Lower lobe of right lung (tissue), 2 donors: ENCODE measurements around the gene ORC3. TPM values are rescaled to one million over a fixed set of nuclear protein-coding genes. Genes with fewer than 3 reads are reported as not detected.

Experiments
- ATAC-seq, 2 donors: fragments of 200-7000 bp; cut with Tn5 transposase; one replicate each; pipeline ENCODE4 v1.9.1; 2020 to 2022; ENCODE audit warnings: mild to moderate bottlenecking in 2 of 2, moderate library complexity in 2 of 2
- DNase-seq: peaks from one replicate; pipeline ENCODE4 v3.0.0-alpha.2; 2020
- H3K27ac ChIP-seq: fragments of 200-600 bp; one replicate; pipeline ENCODE4 v1.8.0; 2022
- H3K27me3 ChIP-seq: fragments of 200-600 bp; one replicate; pipeline ENCODE4 v1.8.0; 2022; ENCODE audit warnings: low read depth
- H3K36me3 ChIP-seq: fragments of 200-600 bp; one replicate; pipeline ENCODE4 v1.8.0; 2022; ENCODE audit warnings: mild to moderate bottlenecking
- H3K4me1 ChIP-seq: fragments of 200-600 bp; one replicate; pipeline ENCODE4 v1.8.0; 2022
- H3K4me3 ChIP-seq: fragments of 200-600 bp; one replicate; pipeline ENCODE4 v1.8.0; 2022; ENCODE audit warnings: mild to moderate bottlenecking
- H3K9me3 ChIP-seq: fragments of 200-600 bp; one replicate; pipeline ENCODE4 v1.8.0; 2022
- CTCF ChIP-seq: fragments of 200-600 bp; IDR thresholded peaks from one replicate; pipeline ENCODE4 v1.8.0; 2022; ENCODE audit warnings: antibody characterized with exemption, mild to moderate bottlenecking
- intact Hi-C: fragments of 100-400 bp; cut with DNase I; formaldehyde crosslinking; loops from one replicate; pipeline ENCODE4 v1.11.0; 2022
- total RNA-seq: library from RNA; stranded (reverse); fragmentation: NEBNext Ultra II Directional; extraction: Animal tissue kit (Norgen Biotek cat#: 25700); gene quantifications from one replicate; pipeline ENCODE4 v1.2.1, GENCODE V29; 2021
- donor health status: DM: no; HTN: yes; CAD: no; lungs with severe emphysema.

ORC3 gene
- total RNA-seq, 1 donor from 2014 or later = 16.6 TPM

DNA sequence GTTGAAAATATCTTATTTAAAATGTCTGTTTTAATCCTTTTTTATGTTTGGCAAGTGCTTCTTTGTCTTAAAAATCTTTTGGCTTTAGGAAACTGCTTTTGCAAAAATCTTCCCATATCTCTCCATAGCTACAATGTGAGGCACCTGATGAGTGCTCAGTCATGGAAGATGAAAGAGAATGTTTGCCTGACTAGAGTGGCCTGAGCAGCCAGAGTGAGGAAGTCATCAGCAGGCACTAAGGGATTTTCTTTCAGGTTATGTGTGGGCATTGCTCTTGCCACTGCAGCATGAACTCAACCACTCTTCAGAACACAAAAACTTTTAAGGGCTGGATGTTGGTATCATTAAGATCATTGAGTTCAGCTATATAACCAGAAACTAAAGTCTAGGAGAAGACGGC is 64.2 kb downstream of the ORC3 start:
- Histone ChIP-seq H3K27ac (no peak overlapping the region), H3K4me1 (no peaks in the 10 kb centered on the region), H3K9me3 (no peaks in the 10 kb centered on the region), H3K27me3 (no peaks in the 10 kb centered on the region), H3K4me3 (no peak overlapping the region), H3K36me3 (peaks cover 25% of the 10 kb centered on the region)
- no peak for TF ChIP-seq CTCF
- DNase-seq = no peak
- ATAC-seq = no peak
- intact Hi-C loops = no loop called here

DNA sequence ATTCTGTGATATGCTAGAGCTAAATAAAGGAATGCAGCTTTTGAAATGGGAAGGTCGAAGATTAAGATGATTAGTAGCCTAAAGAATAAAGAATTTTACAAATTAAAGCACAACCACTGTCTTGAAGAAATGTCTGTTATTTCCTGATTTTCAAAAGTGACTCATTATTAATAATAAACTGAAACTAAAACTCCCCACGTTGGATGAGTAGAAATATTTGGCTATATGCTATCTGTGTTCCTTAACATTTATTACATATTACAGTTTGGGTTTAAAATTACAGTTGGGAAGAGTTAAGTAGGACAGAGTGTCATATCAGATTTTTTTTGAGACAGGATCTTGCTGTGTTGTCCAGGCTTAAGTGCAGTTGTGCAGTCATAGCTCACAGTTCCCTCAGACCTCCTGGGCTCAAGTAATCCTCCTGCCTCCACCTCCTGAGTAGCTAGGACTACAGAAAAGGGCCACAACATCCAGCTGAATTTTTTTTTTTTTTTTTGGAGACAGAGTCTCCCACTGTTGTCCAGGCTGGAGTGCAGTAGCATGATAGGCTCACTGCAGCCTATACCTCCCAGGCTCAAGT is 65.0 kb downstream of the ORC3 start:
- Histone ChIP-seq H3K27ac (no peak overlapping the region), H3K27me3 (no peaks in the 10 kb centered on the region), H3K36me3 (peaks cover 25% of the 10 kb centered on the region), H3K9me3 (no peaks in the 10 kb centered on the region), H3K4me3 (no peak overlapping the region), H3K4me1 (no peaks in the 10 kb centered on the region)
- no peak for TF ChIP-seq CTCF
- intact Hi-C loops = no loop called here
- DNase-seq (no peak), ATAC-seq (no peak)

GRCh38 chr6:87655824-87656223 is 65.9 kb downstream of the ORC3 start:
- Histone ChIP-seq H3K36me3 (peaks cover 25% of the 10 kb centered on the region), H3K4me1 (peaks cover 6% of the 10 kb centered on the region), H3K27ac (no peak overlapping the region), H3K4me3 (no peak overlapping the region), H3K27me3 (no peaks in the 10 kb centered on the region), H3K9me3 (no peaks in the 10 kb centered on the region)
- ATAC-seq (no peak), DNase-seq (no peak)
- intact Hi-C loops = no loop called here
- TF ChIP-seq CTCF = no peak

DNA sequence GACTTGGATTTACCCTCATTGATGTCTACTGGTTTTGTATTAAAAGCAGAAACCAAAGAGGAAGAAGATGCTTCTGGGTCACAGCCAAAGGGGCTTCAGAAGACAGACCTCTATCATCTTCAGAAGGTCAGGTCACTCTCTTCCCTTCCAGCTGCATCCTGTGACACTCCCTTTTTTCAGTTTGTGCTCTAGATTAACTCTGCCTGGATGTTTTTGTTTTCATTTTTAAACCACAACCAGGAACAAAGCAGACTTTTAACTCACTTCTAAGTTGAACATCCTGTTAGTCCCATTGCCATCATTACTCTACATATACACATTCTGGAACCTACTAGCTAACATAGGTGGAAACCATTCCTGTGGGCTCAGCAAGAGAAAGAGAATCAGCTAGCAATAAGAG is 66.9 kb downstream of the ORC3 start:
- Histone ChIP-seq H3K36me3 (peaks cover 25% of the 10 kb centered on the region), H3K4me3 (no peak overlapping the region), H3K27ac (no peak overlapping the region), H3K4me1 (peaks cover 6% of the 10 kb centered on the region), H3K9me3 (no peaks in the 10 kb centered on the region), H3K27me3 (no peaks in the 10 kb centered on the region)
- ATAC-seq = no peak
- intact Hi-C loops = no loop called here
- DNase-seq = no peak
- TF ChIP-seq CTCF = no peak

DNA sequence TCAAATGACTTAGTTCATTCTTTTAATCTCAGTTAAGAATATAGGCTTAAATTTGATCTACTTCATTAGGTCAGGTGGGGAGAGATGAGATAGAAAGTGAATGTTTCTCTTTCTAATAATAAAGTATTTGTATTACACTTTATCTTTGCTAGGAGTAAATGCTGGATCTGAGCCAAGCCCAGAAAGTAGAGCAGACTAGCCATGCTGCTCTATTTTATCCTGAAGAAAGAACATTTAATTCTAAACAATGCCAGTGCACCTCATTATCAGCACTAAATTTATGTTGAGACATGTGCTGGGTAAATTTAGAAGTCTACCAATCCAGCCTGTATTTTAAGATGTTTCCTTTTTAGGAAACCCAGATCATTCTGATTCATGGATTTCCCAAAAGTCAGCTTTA is 68.6 kb downstream of the ORC3 start:
- Histone ChIP-seq H3K4me1 (peaks cover 6% of the 10 kb centered on the region), H3K27me3 (no peaks in the 10 kb centered on the region), H3K27ac (no peak overlapping the region), H3K9me3 (no peaks in the 10 kb centered on the region), H3K4me3 (no peak overlapping the region), H3K36me3 (peaks cover 19% of the 10 kb centered on the region)
- no peak for TF ChIP-seq CTCF
- no peak for ATAC-seq
- no peak for DNase-seq
- intact Hi-C loops = no loop called here
